ENCODE data around the gene ADARB2.

ADARB2 gene

GRCh38 chr10:1156616-1156886 is 580.8 kb downstream of the ADARB2 start:
- DNase-seq, result no peak

- no peak for DNase-seq
Measured at GRCh38 chr10:1155791-1156615, 581.3 kb downstream of the ADARB2 start.

GRCh38 chr10:1154531-1155295 is 582.6 kb downstream of the ADARB2 start:
- no peak for DNase-seq

GRCh38 chr10:1153805-1154351 is 583.4 kb downstream of the ADARB2 start:
- no peak for DNase-seq

GRCh38 chr10:1153251-1153763 is 584.0 kb downstream of the ADARB2 start:
- DNase-seq, result no peak

- DNase-seq, result no peak
Measured at GRCh38 chr10:1152386-1153250, 584.7 kb downstream of the ADARB2 start.

GRCh38 chr10:1151076-1152033 is 586.0 kb downstream of the ADARB2 start:
- DNase-seq, result no peak

- no peak for DNase-seq
Measured at GRCh38 chr10:1150638-1150955, 586.7 kb downstream of the ADARB2 start.

GRCh38 chr10:1149793-1150637 is 587.3 kb downstream of the ADARB2 start:
- DNase-seq, result no peak

- no peak for DNase-seq
Measured at GRCh38 chr10:1148855-1149605, 588.3 kb downstream of the ADARB2 start.

GRCh38 chr10:1147810-1148209 is 589.5 kb downstream of the ADARB2 start:
- no peak for DNase-seq

GRCh38 chr10:1142596-1142995 is 594.7 kb downstream of the ADARB2 start:
- no peak for DNase-seq

GRCh38 chr10:1141701-1142100 is 595.6 kb downstream of the ADARB2 start:
- no peak for DNase-seq

- no peak for DNase-seq
Measured at GRCh38 chr10:1141261-1141660, 596.1 kb downstream of the ADARB2 start.

- DNase-seq, result no peak
Measured at GRCh38 chr10:1138529-1138928, 598.8 kb downstream of the ADARB2 start.

- DNase-seq, result no peak
Measured at GRCh38 chr10:1137499-1138163, 599.7 kb downstream of the ADARB2 start.

- DNase-seq, result no peak
Measured at GRCh38 chr10:1136268-1136667, 601.1 kb downstream of the ADARB2 start.

GRCh38 chr10:1134156-1134555 is 603.2 kb downstream of the ADARB2 start:
- no peak for DNase-seq

- DNase-seq, result no peak
Measured at GRCh38 chr10:1133495-1134045, 603.8 kb downstream of the ADARB2 start.
